Measurements from ENCODE around the gene SLC22A7.

GRCh38 chr6:43274916-43275597, 23.0 kb upstream of the SLC22A7 start:
- TF ChIP-seq TCF4 (CRISPR knock-in tag; IDR thresholded peaks at IDR 0.05; ENCODE audit: borderline replicate concordance) (no peak), GLIS3 (CRISPR knock-in tag; IDR thresholded peaks at IDR 0.05) (no peak), PATZ1 (CRISPR knock-in tag; IDR thresholded peaks at IDR 0.05; ENCODE audit: borderline replicate concordance) (no peak), ZNF565 (CRISPR knock-in tag; conservative IDR thresholded peaks at IDR 0.05; ENCODE audit: low read depth) (no peak), TOX (CRISPR knock-in tag; IDR thresholded peaks at IDR 0.05; ENCODE audit: borderline replicate concordance) (no peak), CSDC2 (CRISPR knock-in tag; IDR thresholded peaks at IDR 0.05) (no peak), ZFP3 (CRISPR knock-in tag; IDR thresholded peaks at IDR 0.05) (no peak), PPARA (CRISPR knock-in tag; IDR thresholded peaks at IDR 0.05; ENCODE audit: borderline replicate concordance) (no peak), RARB (CRISPR knock-in tag; IDR thresholded peaks at IDR 0.05) (no peak), OSR1 (CRISPR knock-in tag; IDR thresholded peaks at IDR 0.05) (no peak), CREB5 (CRISPR knock-in tag; IDR thresholded peaks at IDR 0.05; ENCODE audit: low read depth) (no peak), ARNTL (CRISPR knock-in tag; IDR thresholded peaks at IDR 0.05; ENCODE audit: borderline replicate concordance, low read depth) (no peak), ZNF70 (CRISPR knock-in tag; IDR thresholded peaks at IDR 0.05) (no peak), POU6F1 (CRISPR knock-in tag; IDR thresholded peaks at IDR 0.05; ENCODE audit: borderline replicate concordance, low read depth) (no peak)

Data from SK-N-SH treated with all-trans-retinoic acid at 6 μM for 48 hours (cell line).